Suppressor macrophage (primary cell): ENCODE measurements around the gene TNFRSF18.
A peak's percentile ranks its signal among the peaks of the same experiment; 100 is the strongest.
"Not testable (repeated sequence)": the region's sequence is repeated elsewhere in the genome, so short reads cannot be mapped to it uniquely, and the experiment has no call there.

ENCODE experiments used
- DNase-seq, 4 experiments: peaks; one replicate each; pipeline ENCODE4 v3.0.0-alpha.2; 2020 to 2022
- total RNA-seq, 17 experiments: gene quantifications; one replicate each; lab custom pipeline; 2026; ENCODE audit warnings: mixed read lengths in 6 of 17, inconsistent platforms in 3 of 17; lab: John Stamatoyannopoulos, UW

TNFRSF18 gene, protein sequence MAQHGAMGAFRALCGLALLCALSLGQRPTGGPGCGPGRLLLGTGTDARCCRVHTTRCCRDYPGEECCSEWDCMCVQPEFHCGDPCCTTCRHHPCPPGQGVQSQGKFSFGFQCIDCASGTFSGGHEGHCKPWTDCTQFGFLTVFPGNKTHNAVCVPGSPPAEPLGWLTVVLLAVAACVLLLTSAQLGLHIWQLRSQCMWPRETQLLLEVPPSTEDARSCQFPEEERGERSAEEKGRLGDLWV
- total RNA-seq: 0.12 to 2.1 (median 0.42) reads per million in 17 experiments

DNA sequence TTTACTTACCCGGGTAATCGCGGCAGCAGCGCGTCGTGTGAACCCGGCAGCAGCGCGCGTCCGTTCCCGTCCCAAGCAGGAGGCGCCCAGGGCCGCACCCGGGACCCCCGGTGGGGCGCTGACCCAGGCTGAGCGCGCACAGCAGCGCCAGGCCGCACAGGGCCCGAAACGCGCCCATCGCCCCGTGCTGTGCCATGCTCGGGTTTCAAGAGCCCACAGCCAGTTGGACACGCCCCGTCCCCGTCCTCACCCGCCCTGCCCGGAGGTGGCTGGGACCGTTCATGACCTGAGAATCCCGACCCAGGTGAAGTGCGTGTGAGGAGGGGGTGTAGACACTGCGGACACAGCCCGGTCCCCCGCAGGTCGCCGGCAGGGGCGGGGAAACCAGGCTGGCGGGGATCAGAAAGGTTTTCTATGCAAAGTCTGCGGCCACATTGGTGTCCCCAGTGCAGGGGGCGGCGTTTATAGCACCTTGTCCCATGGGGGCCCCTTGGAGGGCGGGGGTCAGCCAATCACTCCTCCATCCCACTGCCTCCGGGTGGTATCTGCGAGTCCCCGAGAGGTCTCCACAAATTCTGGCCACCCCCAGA, at the start of gene TNFRSF18:
TNFRSF18 (minus strand) TSS at position 217 of the 590 bp plus-strand sequence; CDS start at position 196, 21 bp downstream.
- no peak for DNase-seq

- no peak for DNase-seq
Observed at GRCh38 chr1:1255611-1256010, 49.2 kb upstream of the TNFRSF18 start.

DNA sequence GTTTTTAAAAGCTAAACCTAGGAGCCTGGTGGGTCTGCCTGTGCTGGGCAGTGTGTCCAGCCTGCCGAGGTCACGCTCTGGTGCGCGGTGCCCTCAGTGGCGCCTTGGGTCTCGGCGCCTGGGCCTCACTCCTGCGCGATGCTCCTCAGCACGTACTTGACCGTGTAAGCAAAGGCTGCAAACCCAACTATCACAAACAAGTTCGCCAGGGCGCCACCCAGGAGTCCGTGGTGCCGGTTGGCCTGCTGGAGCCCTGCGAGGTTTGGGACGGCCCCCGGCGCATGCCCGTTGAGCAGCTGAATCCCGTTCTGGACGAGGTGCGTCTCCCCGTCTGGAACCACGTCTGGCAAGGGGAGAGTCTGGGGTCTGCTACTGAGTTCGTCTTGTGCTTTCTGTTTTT, 48.7 kb upstream of the TNFRSF18 start:
- DNase-seq: no peak

GRCh38 chr1:1254667-1254998, 48.2 kb upstream of the TNFRSF18 start:
- no peak for DNase-seq

GRCh38 chr1:1253972-1254666, 47.7 kb upstream of the TNFRSF18 start:
- no peak for DNase-seq

DNA sequence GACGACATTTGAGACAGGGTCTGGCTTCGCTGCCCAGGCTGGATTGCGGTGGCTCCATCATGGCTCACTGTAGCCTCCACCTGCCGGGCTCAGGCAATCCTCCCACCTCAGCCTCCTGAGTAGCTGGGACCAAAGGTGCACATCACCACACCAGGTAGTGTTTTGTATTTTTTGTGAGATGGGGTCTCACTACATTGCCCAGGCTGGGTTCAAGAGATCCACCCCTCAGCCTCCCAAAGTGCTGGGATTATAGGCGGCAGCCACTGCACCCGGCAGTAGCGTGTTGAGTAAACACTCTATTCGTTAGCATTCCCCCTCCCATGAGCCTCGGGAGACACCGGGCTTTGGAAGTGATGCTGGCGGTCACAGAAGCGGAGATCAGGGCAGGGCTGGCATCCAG, 46.9 kb upstream of the TNFRSF18 start:
- no peak for DNase-seq

- peak in 1 of 4 experiments; percentile 8 for DNase-seq
Observed at GRCh38 chr1:1250786-1251284, 44.4 kb upstream of the TNFRSF18 start.

- not testable (repeated sequence) for DNase-seq
Observed at GRCh38 chr1:1248009-1248913, 41.9 kb upstream of the TNFRSF18 start.

DNA sequence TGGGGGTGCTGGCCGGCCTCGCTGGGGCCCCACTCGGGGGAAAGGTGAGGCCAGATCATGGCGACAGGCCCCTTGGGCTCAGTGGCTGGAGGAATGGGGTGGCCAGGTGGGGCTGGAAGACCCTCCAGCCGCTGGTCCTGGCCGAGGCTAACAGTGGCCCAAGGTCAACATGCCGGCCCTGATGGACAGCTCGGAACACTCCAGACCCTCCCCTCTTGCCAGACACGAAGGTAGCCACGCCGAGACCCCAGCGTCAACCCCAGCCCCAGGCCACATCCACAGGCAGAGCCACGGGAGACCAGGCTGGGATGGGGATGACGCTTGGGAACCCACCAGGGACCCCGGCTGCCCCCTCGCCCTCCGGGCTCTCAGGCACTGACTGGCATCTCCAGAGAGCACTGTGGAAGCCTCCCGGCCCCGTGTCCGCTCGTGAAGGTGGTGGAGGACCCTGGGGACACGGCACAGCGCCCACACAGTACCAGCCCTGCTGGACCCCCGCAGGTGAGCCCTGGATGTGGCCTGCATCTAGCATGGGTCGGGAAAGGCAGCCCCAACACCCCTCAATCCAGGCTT, 41.0 kb upstream of the TNFRSF18 start:
- DNase-seq: no peak

- DNase-seq: no peak
Observed at GRCh38 chr1:1246577-1247340, 40.4 kb upstream of the TNFRSF18 start, which contains the start of gene C1QTNF12. C1QTNF12 (minus strand) TSS chr1:1246722; CDS start chr1:1246690, 32 bp downstream.

GRCh38 chr1:1245817-1246576, 39.6 kb upstream of the TNFRSF18 start:
- DNase-seq: no peak

- no peak for DNase-seq
Observed at GRCh38 chr1:1245178-1245816, 38.9 kb upstream of the TNFRSF18 start.

GRCh38 chr1:1244192-1244811, 37.9 kb upstream of the TNFRSF18 start:
- DNase-seq: no peak

DNA sequence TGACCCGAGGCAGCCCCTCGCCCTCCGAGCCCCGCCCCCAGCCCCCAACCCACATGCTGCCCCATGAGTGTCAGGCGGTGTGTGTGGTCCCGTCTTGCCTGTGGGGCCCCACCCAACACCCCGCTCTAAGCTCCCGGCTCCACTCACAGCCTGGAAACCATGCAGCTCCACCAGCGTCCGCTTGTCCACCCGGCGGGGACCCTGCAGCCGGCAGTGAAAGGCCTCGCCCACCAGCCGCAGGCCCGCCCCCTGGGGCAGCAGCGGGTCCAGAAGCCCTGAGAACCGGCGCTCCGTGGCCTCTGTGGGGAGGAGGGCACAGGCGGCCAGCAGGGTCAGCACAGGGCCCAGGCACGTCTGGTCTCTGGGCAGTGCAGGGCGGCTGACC, 37.4 kb upstream of the TNFRSF18 start:
- DNase-seq: no peak

GRCh38 chr1:1243266-1243660, 36.9 kb upstream of the TNFRSF18 start:
- DNase-seq: no peak

GRCh38 chr1:1242461-1243265, 36.3 kb upstream of the TNFRSF18 start:
- no peak for DNase-seq

DNA sequence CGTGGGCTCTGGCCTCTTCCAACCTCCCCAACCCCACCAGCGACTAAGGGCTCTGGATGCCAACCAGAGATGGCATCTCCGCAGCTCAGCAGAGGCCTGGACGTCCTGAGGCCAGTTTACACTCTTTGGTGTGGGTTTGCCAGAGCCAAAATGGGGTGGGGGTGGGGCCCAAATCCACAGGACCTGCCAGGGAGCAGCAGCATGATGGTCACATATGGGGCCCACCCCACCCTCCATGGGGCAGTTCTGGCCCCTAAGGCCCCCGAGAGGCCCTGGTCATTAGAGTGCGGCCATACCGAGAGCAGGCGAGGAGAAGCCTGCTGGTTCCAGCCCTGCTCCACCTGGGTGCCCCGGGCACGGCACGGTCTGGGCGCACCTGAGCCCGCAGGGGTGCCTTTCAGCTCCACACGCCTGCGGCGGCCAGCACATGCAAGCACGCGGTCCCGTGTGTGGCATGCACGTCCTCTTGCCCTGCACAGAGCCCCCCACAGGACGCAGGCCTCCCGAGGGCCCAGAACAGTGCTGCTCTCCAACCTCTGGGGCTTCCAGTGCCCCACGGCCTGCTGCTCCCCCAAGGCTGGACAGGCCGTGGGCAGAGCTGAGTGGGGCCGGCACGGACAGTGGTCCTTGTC, 35.3 kb upstream of the TNFRSF18 start:
- no peak for DNase-seq
